ENCODE data around the gene RPL7A. TPM values are rescaled to one million over a fixed set of nuclear protein-coding genes. Genes with fewer than 3 reads are reported as not detected.
A peak's percentile ranks its signal among the peaks of the same experiment; 100 is the strongest.
"Not testable (repeated sequence)": the region's sequence is repeated elsewhere in the genome, so short reads cannot be mapped to it uniquely, and the experiment has no call there.

RPL7A gene
- total RNA-seq, 6 experiments from 2014 or later = 529 to 851 (median 616) TPM

- intact Hi-C loops (cut with DNase I) = no loop called here
- no peak for DNase-seq
Observed at GRCh38 chr9:133307301-133307700, 40.7 kb upstream of the RPL7A start.

GRCh38 chr9:133309608-133310007 lies 38.4 kb upstream of the RPL7A start:
- H3K27ac ChIP-seq = no peak overlapping the region

More at GRCh38 chr9:133307301-133307700, 40.7 kb upstream of the RPL7A start:
- H3K9me3 ChIP-seq = no peaks in the 10 kb centered on the region
- no peaks in the 10 kb centered on the region for H3K4me1 ChIP-seq
- 46% methylated on average over 13 of the region's 16 CpGs for WGBS (ENCODE audit: insufficient coverage, low coverage, low lambda C conversion rate, missing lambda C conversion rate)
- no peak overlapping the region for H3K27ac ChIP-seq
- no peaks in the 10 kb centered on the region for H3K36me3 ChIP-seq
- ATAC-seq = no peak
- no peaks in the 10 kb centered on the region for H3K27me3 ChIP-seq
- no peak overlapping the region for H3K4me3 ChIP-seq
- TF ChIP-seq POLR2A (IDR thresholded peaks at IDR 0.05) (no peak), CTCF (IDR thresholded peaks at IDR 0.05) (no peak)

GRCh38 chr9:133315997-133316396 lies 32.0 kb upstream of the RPL7A start:
- intact Hi-C loops (cut with DNase I) = no loop called here
- no peaks in the 10 kb centered on the region for H3K4me1 ChIP-seq
- TF ChIP-seq CTCF (IDR thresholded peaks at IDR 0.05) (no peak), POLR2A (IDR thresholded peaks at IDR 0.05) (no peak)
- no peaks in the 10 kb centered on the region for H3K9me3 ChIP-seq
- no peak overlapping the region for H3K4me3 ChIP-seq
- no peaks in the 10 kb centered on the region for H3K36me3 ChIP-seq
- H3K27ac ChIP-seq = no peak overlapping the region
- no peaks in the 10 kb centered on the region for H3K27me3 ChIP-seq
- DNase-seq = no peak
- ATAC-seq = no peak
- 28% methylated on average over 2 of the region's 2 CpGs for WGBS (ENCODE audit: insufficient coverage, low coverage, low lambda C conversion rate, missing lambda C conversion rate)

More at GRCh38 chr9:133309608-133310007, 38.4 kb upstream of the RPL7A start:
- WGBS (ENCODE audit: insufficient coverage, low coverage, low lambda C conversion rate, missing lambda C conversion rate) = 63% methylated on average over 5 of the region's 6 CpGs
- intact Hi-C loops (cut with DNase I) = no loop called here
- Histone ChIP-seq H3K4me3 (no peak overlapping the region), H3K4me1 (no peaks in the 10 kb centered on the region), H3K27me3 (no peaks in the 10 kb centered on the region), H3K36me3 (no peaks in the 10 kb centered on the region), H3K9me3 (no peaks in the 10 kb centered on the region)
- ATAC-seq (no peak), DNase-seq (no peak)
- no peak for TF ChIP-seq CTCF (IDR thresholded peaks at IDR 0.05)
- TF ChIP-seq POLR2A (IDR thresholded peaks at IDR 0.05) = no peak

GRCh38 chr9:133317551-133317950 lies 30.5 kb upstream of the RPL7A start:
- H3K27ac ChIP-seq; H3K9me3 ChIP-seq; H3K27me3 ChIP-seq; H3K36me3 ChIP-seq; intact Hi-C loops (cut with DNase I); H3K4me1 ChIP-seq; ATAC-seq; H3K4me3 ChIP-seq: not testable (repeated sequence)
- no CpG with 5 or more reads among the region's 13 CpGs for WGBS (ENCODE audit: insufficient coverage, low coverage, low lambda C conversion rate, missing lambda C conversion rate)
- peak in 1 of 3 donors; percentile 31 for DNase-seq

- H3K4me1 ChIP-seq = no peaks in the 10 kb centered on the region
- no peak for ATAC-seq
- H3K9me3 ChIP-seq = no peaks in the 10 kb centered on the region
- no peak overlapping the region for H3K27ac ChIP-seq
- WGBS (ENCODE audit: insufficient coverage, low coverage, low lambda C conversion rate, missing lambda C conversion rate) = 86% methylated on average over 2 of the region's 13 CpGs
- H3K27me3 ChIP-seq = no peaks in the 10 kb centered on the region
- no peaks in the 10 kb centered on the region for H3K36me3 ChIP-seq
- intact Hi-C loops (cut with DNase I) = loop anchor here in 1 of 2 donors (5.0 kb wide), 1 partner anchor 837 kb away; no protein-coding TSS in a partner anchor
- H3K4me3 ChIP-seq = no peak overlapping the region
- no peak for TF ChIP-seq CTCF (IDR thresholded peaks at IDR 0.05)
- TF ChIP-seq POLR2A (IDR thresholded peaks at IDR 0.05) = no peak
- DNase-seq = no peak
Observed at GRCh38 chr9:133320421-133320881, 27.6 kb upstream of the RPL7A start.
